GM12801 (cell line): ENCODE measurements around the gene GJB2.
A peak's percentile ranks its signal among the peaks of the same experiment; 100 is the strongest.

ENCODE experiments used
- CTCF ChIP-seq: IDR thresholded peaks from one replicate; pipeline ENCODE4 v1.5.1; 2011; ENCODE audit warnings: control low read depth; ENCODE audit not compliant: insufficient read length; ENCODE audit errors: extremely low read depth

The GJB2 gene

GRCh38 chr13:20206065-20206697, 13.4 kb upstream of the GJB2 start:
- TF ChIP-seq CTCF = no peak

- TF ChIP-seq CTCF = no peak
Observed at GRCh38 chr13:20198781-20199180, 6.0 kb upstream of the GJB2 start.

GRCh38 chr13:20197361-20197834, 4.7 kb upstream of the GJB2 start:
- TF ChIP-seq CTCF = peak; percentile 57

DNA sequence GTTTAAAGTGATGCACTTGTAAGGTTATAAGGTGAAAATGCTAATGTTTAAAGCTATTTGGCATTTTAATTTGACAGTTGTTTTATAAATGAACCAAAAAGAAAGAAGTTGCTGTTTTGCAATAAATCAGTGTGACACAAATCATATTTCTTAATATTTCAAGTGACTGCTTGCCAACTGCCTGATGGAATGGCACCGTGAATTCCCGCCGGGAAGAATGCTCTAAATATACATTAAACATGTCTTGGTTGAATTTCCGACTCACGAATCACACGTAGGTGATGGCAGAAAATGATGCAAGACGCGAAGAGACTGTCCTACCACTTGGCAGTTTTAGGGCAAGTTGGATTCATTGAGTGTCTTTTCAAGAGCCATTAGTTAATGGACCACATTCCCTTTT, 3.1 kb upstream of the GJB2 start:
- TF ChIP-seq CTCF = no peak

DNA sequence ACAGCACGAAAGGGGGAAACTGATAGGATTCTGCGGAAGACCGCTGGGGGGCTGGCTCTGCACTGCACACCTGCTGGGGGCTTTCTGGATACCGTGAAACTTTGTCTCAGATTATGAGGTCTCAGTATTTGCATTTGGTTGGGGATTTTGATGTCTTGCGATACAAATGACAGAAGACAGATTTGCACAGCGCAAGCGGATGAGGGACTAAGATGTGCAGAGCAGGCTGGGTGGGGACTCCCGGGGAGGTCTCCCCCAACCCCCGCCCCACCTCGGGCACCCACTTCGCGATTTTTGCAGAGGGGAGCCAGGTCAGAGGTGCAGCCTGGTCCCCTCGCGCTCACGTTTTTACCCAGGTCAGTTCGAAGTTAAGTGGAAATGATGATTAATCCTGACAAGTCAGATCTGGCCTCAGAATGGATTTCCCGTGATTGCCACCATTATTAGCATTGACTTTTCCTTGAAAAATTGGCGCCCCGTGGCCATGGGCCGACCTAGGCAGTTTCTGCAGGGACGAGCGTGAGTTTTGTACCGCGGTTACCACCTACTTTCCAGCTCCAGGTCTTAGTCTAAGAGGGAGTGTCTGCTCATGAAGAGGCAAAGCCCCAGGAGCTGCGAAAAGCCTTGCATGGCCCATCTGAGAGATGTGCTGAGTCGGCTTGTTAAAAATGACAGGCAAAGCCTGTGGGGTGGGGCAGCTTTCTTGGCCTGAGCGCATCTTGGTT, 1.3 kb upstream of the GJB2 start:
- TF ChIP-seq CTCF = no peak

GRCh38 chr13:20193162-20193906, 596 bp upstream of the GJB2 start:
- no peak for TF ChIP-seq CTCF

DNA sequence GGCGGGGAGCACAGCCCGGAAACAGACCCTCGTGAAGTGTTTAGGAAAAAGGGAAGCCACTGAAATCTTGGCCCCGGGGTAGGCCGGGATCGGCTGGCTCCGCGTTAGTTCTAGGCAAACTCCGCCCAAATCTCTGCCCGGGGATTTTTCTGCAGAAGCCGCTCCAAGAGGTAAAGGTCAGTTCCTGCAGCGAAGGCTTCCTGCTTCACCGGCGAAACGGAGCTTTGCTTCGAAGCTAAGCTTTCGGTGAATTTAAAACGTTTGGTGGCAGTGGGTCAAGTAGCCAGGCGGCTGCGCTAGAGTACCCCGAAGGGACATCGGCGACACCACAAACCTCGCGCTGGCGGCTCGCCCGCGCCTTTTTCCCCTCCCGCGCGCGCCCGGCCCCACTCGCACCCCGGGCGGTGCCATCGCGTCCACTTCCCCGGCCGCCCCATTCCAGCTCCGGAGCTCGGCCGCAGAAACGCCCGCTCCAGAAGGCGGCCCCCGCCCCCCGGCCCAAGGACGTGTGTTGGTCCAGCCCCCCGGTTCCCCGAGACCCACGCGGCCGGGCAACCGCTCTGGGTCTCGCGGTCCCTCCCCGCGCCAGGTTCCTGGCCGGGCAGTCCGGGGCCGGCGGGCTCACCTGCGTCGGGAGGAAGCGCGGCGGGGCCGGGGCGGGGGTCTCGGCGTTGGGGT, 441 bp downstream of the GJB2 start:
- no peak for TF ChIP-seq CTCF
